NCI-H2107 (cell line): ENCODE data around the gene CECR2.

ENCODE experiments used
- DNase-seq: peaks from one replicate; lab custom pipeline; 2025; lab: John Stamatoyannopoulos, UW

The CECR2 gene

DNA sequence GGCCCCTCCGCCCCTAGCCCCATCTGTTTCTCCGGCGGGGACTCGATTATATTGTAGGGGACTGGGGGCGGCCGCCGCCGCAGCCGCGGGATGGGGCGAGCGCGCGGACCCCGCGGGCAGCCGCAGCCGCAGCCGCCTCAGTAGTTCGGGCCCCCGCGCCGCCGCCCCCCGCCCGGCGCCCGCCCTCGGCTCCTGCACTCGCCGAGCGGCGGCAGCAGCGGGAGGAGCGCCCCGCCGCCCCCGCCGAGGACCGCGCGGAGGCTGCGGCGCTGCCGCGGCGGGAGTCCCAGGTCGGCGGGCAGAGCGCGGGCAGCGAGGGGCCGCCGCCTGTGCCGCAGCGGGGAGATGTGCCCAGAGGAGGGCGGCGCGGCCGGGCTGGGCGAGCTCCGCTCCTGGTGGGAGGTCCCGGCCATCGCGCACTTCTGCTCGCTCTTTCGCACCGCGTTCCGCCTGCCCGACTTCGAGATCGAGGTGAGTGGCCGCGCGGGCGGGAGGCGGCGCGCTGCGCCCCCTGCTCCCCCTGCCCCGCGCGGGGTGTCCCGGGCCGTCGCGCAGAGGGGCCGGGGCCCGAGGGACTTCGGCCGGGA, at the start of gene CECR2:
TSS of gene CECR2 (plus strand) at position 22 of the 587 bp plus-strand sequence. CDS start at position 346, 324 bp downstream.
- DNase-seq, result no peak

DNA sequence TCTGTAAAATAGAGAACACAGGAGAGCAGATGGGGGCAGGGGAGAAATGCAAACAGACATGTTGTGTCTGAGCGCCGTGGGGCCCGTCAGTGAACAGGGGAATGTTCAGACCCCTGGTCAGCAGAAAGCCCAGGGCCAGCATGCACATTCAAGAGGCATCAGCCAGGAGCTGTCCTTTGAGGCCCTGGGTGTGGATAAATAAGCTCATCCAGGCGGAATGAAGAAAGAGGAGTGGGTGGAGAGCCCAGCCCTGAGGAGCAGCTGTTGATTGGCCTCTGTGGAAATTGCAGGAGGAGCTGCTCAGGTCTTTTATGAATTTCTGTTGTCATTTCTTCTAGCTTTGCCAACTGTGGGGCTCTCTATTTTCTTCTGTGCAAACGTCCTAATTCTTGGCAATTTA, 49.7 kb upstream of the CECR2 start:
- DNase-seq, result no peak

DNA sequence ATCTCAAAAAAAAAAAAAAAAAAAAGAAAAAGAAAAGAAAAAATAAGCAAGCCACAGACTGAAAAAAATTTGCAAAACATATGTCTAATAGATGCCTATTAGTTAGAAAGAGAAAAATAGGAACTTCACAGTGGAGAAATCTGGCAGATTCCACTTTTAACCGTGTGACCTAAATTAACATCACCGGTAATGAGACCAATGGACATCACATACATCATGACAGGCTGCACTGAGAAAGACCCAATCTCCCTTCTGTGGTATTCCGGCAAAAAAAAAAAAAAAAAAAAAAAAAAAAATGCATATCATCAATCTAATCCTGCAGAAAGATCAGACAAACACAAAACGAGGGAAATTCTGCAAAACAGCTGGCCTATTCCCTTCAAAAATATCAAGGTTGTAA, 46.7 kb upstream of the CECR2 start:
- no peak for DNase-seq

DNA sequence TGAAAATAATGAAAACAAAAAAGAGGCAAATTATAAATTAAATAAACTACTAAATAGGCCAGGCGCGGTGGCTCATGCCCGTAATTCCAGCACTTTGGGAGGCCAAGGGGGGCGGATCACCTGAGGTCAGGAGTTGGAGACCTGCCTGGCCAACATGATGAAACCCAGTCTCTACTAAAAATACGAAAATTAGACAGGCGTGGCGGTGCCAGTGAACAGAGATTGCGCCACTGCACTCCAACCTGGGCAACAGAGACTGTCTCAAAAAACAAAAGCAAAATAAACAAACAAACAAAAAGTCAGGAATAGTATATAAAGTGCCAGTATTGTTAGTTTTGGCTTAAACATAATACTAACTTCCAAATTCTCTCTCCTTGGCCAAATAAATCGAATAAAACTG, 37.6 kb upstream of the CECR2 start:
- no peak for DNase-seq

DNA sequence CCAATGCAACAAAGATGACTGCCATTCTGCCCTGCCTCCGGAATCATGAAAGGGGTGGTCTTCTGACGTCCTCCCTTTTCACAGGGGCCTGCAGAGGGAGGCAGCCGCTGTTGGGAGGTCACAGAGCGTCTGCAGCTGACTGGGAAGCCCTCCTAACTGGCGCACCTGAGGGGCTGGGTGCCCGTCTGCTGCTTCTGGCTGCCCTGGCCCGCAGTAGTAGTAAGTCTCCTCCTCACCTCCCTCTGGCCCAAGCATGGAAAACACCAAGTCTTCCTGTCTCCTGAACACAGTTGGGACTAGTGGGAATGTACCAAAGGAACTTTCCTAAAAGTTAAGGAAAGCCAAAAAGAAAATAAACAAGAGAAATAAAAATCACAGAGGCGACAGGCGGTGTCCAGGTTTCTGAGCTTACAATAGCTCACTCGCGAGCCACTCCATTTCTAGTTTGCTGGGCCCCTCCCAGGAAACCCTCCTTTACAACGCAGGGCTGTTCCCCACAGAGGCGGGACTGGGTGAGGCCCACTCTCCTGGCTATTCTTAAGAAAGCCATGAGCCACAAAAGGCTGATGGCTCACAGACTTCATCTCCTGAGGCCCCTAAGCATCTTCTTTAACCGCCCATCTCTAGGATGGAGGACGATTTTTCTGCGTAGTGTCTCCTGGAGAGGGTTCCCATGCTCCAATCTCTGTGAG, 37.0 kb upstream of the CECR2 start:
- no peak for DNase-seq

DNA sequence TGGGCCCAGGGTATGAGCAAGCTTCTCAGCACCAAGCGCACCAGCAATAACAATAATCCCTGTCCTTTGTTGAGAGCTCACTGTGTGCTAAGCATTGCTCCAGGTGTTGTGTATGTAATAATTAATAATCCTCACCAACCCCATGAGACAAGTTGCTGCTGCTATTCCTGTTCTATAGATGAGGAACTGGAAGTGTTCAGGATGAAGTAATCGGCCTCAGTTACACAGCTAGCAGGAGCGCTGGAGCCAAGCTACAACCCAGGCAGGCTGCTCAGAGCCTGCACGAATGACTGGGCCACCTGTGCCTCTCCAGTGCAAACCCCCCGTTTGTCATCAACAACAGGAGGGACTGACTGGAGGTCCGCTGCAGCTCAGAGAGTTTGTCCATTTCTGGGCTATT, 35.2 kb upstream of the CECR2 start:
- no peak for DNase-seq

DNA sequence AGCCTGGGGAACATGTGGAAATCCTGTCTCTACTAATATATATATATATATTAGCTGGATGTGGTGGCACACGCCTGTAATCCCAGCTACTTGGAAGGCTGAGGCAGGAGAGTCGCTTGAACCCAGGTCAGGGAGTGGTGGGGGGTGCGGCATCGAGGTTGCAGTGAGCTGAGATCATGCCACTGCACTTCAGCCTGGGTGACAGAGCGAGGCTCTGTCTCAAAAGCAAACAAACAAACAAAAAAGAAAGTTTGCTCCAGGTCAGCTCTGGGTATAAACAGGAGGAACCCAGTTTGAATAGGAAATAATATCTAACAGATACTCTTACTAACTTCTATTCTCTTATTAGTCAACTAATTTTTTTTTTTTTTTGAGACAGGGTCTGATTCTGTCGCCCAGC, 34.3 kb upstream of the CECR2 start:
- DNase-seq, result no peak

DNA sequence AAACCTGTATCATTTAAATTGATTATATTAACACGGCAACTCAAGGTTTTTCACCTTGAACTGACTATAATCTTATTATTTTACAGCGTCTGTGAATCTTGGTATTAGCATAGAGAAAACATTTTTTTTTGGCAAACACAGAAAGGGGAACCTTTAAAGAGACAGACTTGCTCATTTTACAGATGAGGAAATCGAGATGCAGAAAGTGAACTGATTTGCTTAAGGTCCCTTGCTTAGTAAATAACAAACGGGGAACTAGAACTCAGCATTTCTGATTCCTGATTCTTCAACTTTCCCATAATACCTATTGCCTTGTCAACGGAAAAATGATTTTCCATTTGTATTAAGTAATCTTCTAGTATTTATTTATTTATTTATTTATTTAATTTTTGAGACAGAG, 33.2 kb upstream of the CECR2 start:
- DNase-seq, result no peak

DNA sequence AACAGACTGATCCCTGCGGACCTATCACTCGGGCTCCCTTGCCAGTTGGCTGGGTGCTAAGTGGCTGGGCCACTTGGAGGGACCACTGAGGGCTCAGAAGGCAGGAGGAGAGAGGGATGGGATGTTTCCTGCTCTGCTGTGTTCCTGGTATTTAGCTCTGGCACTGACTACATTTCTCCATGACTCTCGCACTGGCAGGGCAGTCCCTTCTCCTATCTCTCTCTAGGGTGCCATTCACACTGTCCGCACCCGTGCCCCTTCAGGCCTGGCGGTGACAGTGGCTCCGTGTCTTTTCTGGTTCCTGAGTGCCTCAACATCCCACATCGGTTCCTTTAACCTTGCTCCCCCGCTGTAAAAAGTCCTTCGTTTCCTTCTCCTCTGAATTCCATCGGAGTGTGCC, 31.6 kb upstream of the CECR2 start:
- DNase-seq, result no peak

DNA sequence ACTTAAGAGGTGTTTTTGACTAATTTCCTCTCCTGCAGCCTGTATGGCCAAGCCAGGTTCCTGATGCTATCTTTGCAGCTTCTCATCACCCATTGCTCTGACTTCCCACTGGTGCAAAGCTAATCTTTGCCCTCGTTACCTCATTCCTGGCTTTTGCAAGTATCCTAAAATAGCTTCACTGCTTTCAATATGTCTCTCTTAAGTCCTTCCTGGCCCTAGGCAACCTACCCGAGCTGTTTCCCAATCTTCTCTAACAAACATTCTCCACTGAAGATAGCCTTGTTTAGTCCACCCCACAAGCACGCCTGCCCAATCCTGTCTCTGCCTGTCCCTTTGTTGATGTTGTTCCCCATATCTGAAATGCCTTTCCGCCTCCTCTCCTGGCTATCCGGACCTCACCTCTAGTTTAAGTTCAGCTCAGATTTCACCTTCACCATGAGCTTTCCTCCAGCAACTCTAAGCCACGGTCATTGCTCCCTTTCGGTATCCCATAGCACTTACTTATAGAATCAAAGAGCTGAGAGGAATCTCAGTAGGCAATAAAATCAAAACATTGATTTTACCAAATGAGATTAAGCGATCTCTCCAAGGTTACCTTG, 30.1 kb upstream of the CECR2 start:
- no peak for DNase-seq

DNA sequence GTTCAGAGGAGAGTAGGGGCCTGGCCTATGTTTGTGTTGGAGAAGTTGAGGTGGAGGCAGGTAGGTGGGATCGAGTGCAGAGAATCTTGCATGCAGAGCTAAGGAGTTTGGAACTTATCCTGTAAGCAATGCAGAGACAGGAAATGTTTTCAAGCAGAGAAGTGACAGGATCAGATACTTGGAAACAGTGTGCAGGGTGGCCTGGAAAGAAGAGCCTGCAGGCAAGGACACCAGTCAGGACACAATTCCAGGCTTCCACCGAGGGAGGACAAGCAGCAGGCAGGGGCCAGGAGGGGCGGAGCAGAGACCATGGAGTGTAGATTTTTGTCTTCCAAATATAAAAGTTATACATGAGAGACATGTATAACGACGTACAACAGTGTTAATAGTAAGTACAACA, 26.9 kb upstream of the CECR2 start:
- DNase-seq, result no peak

DNA sequence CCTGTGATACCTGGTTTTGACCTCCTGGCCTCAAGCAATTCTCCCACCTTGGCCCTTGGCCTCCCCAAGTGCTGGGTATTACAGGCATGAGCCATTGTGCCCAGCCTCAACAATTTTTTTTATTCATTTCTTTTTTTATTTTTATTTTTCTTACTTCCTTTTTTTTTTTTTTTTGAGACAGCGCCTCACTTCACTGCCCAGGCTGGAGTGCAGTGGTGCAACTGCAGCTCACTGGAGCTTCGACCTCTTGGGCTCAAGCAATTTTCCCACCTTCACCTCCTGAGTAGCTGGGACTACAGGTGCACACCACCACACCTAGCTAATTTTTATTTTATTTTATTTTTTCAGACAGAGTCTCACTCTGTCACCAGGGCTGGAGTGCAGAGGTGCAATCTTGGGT, 25.5 kb upstream of the CECR2 start:
- DNase-seq, result no peak

DNA sequence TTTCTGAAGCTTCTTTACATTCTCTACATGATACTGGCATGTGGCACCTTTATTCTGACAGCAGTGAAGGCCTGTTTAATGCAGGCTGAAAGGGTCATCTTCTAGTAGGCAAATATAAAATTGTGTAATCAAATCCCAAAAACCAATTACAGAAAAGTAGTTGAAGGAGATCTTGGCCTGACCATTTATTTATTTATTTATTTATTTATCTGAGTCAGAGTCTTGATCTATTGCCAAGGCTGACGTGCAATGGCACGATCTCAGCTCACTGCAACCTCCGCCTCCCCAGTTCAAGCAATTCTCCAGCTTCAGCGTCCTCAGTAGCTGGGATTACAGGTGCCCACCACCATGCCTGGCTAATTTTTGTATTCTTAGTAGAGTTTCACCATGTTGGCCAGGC, 22.7 kb upstream of the CECR2 start:
- DNase-seq, result no peak

DNA sequence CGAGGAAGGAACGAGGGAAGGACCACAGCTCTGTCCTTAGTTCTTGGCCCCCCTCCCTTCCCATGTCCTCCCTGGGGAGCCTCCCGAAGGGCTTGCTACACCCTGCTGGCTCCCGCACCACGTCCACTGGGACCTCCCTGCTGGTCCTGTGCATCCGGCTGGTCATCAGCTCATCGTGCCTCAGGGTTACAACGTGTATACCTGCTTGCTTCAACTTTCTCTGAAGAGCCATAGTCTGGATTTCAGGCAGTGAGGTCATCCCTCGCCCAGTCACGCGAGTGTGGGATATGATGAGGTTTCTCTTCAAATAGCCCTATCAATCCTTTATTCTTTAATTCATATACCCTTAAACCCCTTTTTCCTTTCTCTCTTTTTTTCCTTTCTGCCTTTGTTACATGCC, 21.5 kb upstream of the CECR2 start:
- no peak for DNase-seq

DNA sequence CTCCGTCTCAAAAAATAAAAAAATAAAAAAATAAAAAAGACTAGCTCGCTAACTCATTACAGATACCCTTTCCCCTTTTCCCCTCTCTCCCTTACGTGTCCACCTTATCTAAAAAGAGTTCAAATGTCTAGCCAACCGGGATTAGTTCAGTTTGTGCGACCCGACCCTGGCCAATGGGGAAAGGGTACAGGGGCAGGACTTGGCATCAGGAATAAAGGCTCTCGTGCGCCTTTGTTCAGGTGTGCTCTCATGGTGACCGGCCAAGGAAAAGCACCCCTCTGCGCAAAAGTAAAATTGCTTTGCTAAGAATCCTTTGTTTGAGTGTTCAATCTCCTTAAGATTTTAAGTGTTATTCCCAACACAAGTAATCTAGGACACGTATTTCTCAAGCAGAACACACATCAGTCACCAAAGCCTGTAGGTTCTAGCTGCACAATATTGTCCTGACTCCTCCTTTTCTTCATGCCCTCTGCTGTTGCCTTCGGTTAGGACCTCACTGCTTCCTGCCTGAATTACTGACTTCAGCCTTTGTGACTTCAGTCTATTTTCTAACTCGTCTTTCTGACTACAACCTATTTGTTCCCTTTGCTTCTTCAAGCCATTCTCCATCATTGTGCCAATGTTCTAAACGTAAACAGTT, 20.7 kb upstream of the CECR2 start:
- DNase-seq, result no peak

DNA sequence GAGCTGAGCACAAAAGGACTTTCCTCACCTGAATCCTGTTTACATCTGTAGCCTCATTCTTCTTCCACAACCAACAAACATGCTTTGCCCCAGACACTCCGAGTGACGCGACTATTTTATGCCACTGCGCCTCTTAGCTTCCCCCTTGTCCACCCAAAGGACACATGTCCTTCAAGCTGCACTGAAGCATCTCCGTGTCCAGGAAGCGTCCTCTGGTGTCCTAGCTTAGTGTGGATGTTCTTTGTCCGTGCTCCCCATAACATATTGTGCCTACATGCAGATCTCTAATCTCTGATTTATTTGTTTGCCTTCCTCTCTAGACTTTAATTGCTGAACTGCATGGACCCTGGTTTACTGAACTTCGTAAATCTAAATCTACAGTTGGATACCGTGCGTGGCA, 20.1 kb upstream of the CECR2 start:
- no peak for DNase-seq

DNA sequence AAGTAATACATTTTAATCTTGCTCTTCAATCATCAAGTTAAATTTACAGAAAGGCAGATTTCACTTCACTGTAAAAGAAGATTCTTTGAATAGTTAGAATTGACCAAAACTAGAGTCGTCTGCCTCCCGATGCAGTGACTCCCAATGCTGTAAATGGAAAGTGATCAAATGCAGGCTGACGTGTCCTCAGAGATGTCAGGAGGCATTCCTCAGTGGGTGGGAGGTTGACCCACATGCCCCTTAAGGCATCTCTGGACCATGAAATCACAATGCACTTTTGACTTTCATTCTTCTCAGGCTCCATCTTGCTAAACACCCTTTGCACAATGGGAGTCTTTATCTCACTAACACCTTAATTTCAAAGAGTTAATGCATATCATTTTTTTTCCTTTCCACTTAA, 19.0 kb upstream of the CECR2 start:
- no peak for DNase-seq

DNA sequence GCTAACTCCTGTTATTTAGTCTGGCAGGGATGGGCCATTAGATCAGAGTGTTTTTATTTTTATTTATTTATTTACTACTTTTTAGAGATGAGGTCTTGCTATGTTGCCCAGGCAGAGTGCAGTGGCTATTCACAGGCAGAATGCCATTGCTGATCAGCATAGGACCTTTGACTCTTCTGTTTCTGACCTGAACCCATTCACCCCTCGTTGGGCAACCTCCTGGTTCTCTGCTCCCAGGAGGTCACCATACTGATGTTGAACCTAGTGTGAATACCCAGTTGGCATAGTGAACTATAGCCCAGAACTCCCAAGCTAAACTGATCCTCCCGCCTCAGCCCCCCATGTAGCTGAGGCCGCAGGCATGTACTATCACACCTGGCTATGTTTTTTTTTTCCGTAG, 16.5 kb upstream of the CECR2 start:
- DNase-seq, result no peak

DNA sequence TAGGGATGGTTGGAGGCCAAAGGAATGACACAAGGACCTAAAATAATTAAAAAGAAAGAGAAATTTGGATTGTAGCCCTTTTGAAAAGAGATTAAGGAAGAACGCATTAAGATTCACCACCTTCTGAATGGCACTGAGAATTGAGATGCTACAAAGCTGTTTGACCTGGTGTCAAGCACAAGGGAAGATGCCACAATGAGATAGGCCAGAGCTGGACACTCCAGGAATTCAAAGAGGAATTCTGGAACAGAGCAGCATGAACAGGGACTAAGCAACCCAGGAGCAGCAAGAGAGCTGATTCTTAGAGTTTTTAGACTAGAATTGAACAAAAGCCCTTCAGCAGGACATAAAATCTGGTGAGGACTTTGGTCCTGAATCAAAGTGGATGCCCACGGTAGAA, 11.6 kb upstream of the CECR2 start:
- no peak for DNase-seq

DNA sequence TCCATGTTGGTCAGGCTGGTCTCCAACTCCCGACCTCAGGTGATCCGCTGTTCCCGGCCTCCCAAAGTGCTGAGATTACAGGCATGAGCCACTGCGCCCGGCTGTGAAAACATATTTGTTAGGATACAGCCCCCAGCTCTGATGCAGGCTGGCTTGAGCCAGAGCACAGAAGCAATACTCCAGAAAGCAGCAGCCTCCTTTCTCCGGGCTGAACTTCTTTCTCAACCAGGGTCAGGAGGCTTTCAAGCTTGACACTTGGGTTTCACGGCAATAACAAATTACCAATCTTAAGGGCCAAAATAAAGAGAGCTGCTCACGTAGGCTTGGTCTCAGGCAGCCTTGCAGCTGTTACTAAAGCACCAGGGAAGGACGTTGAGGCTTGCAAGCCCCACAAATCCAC, 10.8 kb upstream of the CECR2 start:
- DNase-seq, result no peak

DNA sequence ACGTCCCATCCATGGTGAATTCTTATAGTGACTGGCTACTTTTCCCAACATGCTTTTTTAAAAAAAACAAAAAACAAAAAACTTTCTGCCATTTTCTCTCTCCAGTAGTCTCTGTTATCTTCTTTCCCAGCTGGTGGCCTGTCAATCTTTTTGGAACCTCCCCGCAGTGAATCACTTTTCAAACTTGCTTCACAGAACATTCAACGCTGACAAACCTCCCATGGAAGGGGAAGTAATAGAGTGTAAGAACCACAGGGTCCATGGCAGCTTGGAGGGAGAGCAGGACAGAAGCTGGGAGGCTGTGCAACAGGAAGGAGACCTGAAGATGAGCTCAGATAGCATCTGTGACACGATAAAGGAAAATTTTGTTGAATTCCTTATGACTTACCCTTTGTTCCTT, 9.8 kb upstream of the CECR2 start:
- no peak for DNase-seq

DNA sequence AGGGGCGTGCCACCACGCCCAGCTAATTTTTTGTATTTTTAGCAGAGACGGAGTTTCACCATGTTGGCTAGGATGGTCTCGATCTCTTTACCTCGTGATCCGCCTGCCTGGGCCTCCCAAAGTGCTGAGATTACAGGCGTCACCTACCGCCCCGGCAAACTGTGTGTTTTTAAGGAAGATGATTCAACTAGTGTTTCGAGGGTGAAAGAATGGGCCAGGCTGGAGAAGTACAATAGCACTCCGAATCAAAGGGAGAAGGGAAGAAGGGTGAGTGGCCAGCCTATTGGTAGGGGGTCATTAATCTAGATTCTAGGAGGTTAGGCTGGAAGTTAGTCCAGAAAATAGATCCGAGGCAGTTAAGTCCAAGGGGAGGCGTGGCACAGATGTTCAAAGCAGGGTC, 2.9 kb upstream of the CECR2 start:
- no peak for DNase-seq

DNA sequence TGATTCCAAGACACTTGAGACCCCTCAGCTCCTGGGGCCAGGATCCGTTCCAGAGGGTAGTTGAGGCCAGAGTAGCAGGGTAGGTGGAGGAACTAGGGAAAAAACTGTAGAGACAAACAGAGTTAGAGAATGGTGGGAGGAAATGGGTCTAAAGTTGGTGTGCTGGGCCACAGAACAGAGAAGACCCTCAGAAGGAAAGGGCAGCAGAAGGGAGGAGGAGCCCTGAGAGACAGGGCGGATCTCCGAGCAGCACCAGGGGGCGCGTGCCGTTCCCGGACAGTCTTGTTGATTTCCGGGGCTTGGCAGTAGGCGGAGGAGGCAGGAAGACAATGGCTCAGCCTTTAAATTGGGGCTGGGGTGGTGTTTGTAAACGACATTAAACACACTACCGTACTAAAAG, 2.4 kb upstream of the CECR2 start:
- DNase-seq, result no peak
